Measurements from ENCODE around the gene MGRN1.

MGRN1 gene

DNA sequence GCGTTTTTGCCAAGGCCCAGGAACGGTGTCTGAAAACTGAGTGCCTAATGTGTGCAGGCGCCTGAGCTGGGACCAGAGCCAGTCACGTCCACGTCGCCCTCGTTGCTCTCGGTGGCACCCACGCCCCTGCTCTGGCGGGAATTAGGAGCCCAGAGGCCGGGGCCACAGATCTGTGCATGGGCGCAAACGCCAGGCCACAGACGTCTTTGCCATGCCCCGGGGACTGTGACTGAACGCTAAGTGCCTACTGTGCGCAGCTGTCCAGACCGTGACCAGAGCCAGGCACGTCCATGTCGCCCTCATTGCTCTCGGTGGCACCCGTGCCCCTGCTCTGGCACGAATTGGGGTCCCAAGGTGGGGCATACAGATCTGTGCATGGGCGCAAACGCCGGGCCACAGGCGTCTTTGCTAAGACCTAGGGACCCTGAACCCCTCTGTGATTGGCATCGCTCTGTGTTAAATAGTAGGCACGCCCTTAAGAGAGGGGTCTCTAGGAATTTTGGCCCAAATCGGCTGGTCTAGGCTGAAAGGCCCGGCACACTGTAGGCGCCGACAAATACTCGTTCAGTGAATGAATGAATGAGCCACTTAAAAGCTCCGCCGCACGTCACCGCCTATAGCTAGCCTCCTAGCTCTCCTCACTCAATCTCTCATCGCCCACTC lies 9.1 kb upstream of the MGRN1 start:
- H3K27ac ChIP-seq (ENCODE audit: low read length), result peak overlapping the region; percentile 72
- H3K27me3 ChIP-seq (ENCODE audit: insufficient read depth, low read length), result no peaks in the 10 kb centered on the region
- no peaks in the 10 kb centered on the region for H3K36me3 ChIP-seq (ENCODE audit: insufficient read depth, low read depth, low read length)
- H3K4me3 ChIP-seq (ENCODE audit: low read length), result peak overlapping the region; percentile 94; the same call in 1 of the 2 replicates
- no peaks in the 10 kb centered on the region for H3K9me3 ChIP-seq (ENCODE audit: insufficient read depth, low read depth, low read length)
- H3K4me1 ChIP-seq (ENCODE audit: insufficient read depth, low read length), result peaks cover 14% of the 10 kb centered on the region
- peak overlapping the region; percentile 94 for H3K9ac ChIP-seq (ENCODE audit: low read depth, low read length)

DNA sequence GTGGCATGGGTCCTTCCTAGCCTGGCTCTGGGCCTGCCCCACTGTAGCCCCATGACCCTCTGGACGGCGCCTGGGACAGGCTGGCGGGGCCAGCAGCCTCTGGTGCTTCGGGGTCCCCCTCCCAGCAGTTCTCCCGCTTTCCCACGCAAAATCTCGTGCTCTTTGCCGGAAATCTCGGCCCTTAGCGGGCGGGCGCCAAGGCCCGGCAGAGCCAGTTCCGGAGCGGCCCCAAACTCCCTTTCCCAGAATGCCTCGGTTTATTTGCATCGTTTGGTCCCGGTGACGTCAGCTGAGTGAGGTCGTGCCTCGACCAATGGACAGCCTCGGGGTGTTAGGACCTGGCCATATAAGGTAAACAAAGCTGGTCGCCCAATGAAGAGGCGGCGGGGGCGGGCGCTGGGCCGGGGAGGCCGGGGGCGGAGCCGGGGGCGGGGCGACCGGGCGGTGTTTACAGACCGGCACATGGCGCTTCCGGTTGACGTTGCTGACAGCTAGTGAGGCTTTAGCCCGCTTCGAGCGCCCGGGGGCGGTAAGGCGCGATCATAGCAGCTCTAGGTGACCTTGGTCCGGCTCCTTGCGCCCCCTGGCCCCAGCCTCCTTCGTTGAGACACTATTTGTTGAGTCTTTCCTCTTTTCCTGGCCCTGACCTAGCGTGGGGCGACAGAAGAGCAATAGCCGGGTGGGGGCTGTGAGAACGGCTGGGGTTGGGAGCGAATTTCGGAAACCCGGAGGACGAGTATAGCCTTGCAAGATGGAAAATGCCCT lies 8.4 kb upstream of the MGRN1 start:
- Histone ChIP-seq H3K4me3 (ENCODE audit: low read length) (peak overlapping the region; percentile 70), H3K27ac (ENCODE audit: low read length) (peak overlapping the region; percentile 91), H3K36me3 (ENCODE audit: insufficient read depth, low read depth, low read length) (no peaks in the 10 kb centered on the region), H3K4me1 (ENCODE audit: insufficient read depth, low read length) (peaks cover 14% of the 10 kb centered on the region), H3K9me3 (ENCODE audit: insufficient read depth, low read depth, low read length) (no peaks in the 10 kb centered on the region), H3K27me3 (ENCODE audit: insufficient read depth, low read length) (no peaks in the 10 kb centered on the region), H3K9ac (ENCODE audit: low read depth, low read length) (peak overlapping the region; percentile 97)

DNA sequence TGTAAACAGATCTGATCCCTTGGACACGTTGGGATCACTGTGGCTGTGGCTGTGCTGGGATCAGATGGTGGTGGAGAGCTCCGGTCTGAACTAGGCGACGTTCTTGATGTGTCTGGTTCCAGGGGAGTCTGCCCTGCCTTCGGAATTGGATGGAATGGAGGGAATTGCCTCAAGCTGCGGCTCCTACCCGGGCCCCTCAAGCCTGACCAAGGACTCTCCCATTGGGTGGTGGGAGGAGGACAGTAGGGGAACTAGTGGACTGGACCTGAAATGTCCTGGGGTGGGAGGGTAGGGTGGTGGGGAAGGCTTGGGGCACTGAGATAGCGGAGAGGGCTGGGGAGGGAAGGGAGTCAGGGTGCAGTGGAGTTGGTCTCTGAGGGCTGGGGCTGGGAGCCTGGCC lies 6.7 kb upstream of the MGRN1 start:
- H3K4me3 ChIP-seq (ENCODE audit: low read length), result no peak overlapping the region
- H3K27ac ChIP-seq (ENCODE audit: low read length), result peak overlapping the region; percentile 65
- H3K9ac ChIP-seq (ENCODE audit: low read depth, low read length), result peak overlapping the region; percentile 97; the same call in 1 of the 2 replicates
- H3K4me1 ChIP-seq (ENCODE audit: insufficient read depth, low read length), result peaks cover 13% of the 10 kb centered on the region
- H3K27me3 ChIP-seq (ENCODE audit: insufficient read depth, low read length), result no peaks in the 10 kb centered on the region
- H3K36me3 ChIP-seq (ENCODE audit: insufficient read depth, low read depth, low read length), result no peaks in the 10 kb centered on the region
- no peaks in the 10 kb centered on the region for H3K9me3 ChIP-seq (ENCODE audit: insufficient read depth, low read depth, low read length)

DNA sequence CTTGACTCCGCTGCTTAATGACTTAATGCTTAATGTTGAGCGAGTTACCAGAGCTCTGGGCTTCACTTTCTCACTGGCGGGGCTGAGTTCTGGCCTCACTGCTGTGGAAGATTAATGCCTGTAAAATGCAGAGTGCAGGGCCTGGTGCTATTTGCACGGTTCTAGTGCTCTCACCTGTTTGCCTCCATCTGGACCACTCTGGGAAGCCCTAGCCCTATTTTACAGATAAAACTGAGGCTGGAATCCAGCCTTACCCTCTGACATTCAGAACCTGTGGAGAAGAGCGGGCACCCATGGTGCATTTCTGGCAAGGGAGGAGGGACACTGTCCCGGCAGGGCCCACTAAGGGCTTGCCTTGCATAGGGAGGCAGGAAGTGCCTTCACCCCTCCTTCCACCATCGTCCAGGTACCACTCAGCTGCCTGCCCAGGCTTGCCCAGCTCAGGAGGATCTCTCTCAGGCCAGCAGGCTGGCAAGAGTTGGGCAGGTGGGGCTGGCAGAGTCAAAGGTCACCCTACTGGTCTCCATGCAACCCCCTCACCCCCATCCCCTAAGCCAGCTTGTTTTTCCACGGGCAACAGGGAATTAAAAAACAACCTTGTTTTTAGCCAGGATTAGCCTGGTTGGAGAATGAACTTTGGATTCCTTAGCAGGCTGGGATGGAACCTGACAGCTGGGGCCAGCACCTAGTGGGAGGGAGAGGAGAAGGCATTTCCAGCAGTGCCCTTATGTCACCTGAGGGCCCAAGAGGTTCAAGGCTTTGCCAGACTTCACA lies 5.8 kb upstream of the MGRN1 start:
- H3K27ac ChIP-seq (ENCODE audit: low read length), result no peak overlapping the region
- no peaks in the 10 kb centered on the region for H3K9me3 ChIP-seq (ENCODE audit: insufficient read depth, low read depth, low read length)
- no peak overlapping the region for H3K4me3 ChIP-seq (ENCODE audit: low read length)
- peaks cover 6% of the 10 kb centered on the region; the same call in 1 of the 2 replicates for H3K4me1 ChIP-seq (ENCODE audit: insufficient read depth, low read length)
- no peak overlapping the region; the same call in 1 of the 2 replicates for H3K9ac ChIP-seq (ENCODE audit: low read depth, low read length)
- H3K36me3 ChIP-seq (ENCODE audit: insufficient read depth, low read depth, low read length), result no peaks in the 10 kb centered on the region
- H3K27me3 ChIP-seq (ENCODE audit: insufficient read depth, low read length), result no peaks in the 10 kb centered on the region

DNA sequence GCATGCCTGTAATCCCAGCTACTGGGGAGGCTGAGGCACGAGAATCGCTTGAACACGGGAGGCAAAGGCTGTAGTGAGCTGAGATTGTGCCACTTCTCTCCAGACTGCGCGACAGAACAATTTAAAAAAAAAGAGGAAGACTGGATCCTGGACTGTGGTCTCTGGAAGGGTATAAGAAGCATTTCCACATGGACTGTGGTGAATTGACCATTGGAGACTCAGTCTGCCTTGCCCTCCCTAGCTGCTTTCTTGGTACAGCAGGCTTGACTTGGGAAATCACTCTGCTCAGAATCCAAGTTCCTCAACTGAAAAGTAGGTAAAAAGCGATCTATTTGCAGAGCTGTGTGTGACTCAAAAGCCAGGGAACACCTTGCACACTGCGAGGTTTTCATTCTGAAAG lies 1.0 kb upstream of the MGRN1 start:
- Histone ChIP-seq H3K9me3 (ENCODE audit: insufficient read depth, low read depth, low read length) (no peaks in the 10 kb centered on the region), H3K27me3 (ENCODE audit: insufficient read depth, low read length) (no peaks in the 10 kb centered on the region), H3K4me1 (ENCODE audit: insufficient read depth, low read length) (0 out of 2 replicates have a peak, but pooled peaks cover 6% of the 10 kb centered on the region), H3K9ac (ENCODE audit: low read depth, low read length) (no peak overlapping the region), H3K27ac (ENCODE audit: low read length) (no peak overlapping the region), H3K4me3 (ENCODE audit: low read length) (no peak overlapping the region), H3K36me3 (ENCODE audit: insufficient read depth, low read depth, low read length) (0 out of 2 replicates have a peak, but pooled peaks cover 6% of the 10 kb centered on the region)

DNA sequence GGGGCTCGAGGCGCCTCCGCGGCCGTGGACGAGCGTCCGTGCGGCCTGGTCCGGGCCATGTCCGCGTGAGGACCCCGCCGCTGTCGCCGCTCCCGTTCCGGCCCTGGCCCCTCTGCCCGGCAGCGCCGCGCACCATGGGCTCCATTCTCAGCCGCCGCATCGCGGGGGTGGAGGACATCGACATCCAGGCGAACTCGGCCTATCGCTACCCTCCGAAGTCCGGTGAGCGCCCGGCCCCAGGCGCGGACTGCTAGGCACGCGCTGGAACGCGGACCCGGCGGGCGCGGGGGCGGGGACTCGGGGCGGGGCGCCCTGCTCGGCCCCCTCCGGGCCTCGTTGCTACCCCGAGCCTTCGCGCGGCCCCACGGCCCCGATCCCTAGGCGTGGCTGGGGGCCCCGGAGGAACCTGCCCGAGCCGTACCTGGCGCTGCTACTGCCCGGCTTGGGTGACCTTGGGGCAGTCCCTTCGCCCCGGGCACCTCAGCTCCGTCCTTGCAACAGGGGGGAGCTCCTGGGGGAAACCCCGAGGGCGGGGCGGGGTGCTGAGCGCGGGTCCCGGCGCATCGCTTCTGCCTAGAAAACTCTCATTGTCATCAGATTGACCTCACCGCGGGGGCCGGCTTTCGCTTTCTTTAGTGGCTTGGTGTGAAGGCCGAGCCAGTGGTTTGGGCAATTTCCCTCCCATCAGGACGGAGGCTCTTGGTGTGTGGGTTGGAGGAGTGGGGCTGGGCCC lies 367 bp downstream of the MGRN1 start:
- 0 out of 2 replicates have a peak, but pooled peaks cover 6% of the 10 kb centered on the region for H3K4me1 ChIP-seq (ENCODE audit: insufficient read depth, low read length)
- no peaks in the 10 kb centered on the region for H3K27me3 ChIP-seq (ENCODE audit: insufficient read depth, low read length)
- no peaks in the 10 kb centered on the region for H3K9me3 ChIP-seq (ENCODE audit: insufficient read depth, low read depth, low read length)
- H3K9ac ChIP-seq (ENCODE audit: low read depth, low read length), result peak overlapping the region; percentile 90
- H3K4me3 ChIP-seq (ENCODE audit: low read length), result peak overlapping the region; percentile 97
- H3K36me3 ChIP-seq (ENCODE audit: insufficient read depth, low read depth, low read length), result 0 out of 2 replicates have a peak, but pooled peaks cover 6% of the 10 kb centered on the region
- peak overlapping the region; percentile 27 for H3K27ac ChIP-seq (ENCODE audit: low read length)

DNA sequence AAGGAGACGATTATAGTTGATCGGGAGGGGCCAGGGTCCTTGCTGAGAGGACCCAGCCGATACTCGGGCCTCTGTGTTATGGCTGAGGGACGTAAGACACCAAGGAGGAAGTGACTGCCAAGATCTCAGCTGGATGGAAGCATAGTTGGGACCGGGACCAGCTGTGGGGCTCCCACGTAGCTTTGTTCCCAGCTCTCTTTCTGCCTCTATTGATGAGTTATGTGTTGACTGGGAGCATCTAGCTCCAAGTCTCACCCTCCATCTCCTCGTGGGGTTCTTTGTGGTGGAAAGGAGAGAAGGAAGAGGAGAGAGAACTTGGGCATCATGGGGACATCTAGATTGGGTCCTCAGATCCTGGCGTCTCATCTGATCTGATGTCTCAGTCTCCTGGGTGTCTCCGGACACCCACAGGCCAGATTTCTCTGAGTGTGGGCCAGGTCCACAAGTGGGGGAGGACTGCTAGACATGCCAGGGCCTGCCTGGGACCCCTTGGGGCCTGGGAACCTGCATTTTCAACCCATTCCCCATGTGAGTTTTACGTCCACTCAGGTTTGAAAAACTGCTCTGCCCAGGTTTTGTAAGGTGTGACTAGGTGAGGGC lies 1.0 kb downstream of the MGRN1 start:
- Histone ChIP-seq H3K36me3 (ENCODE audit: insufficient read depth, low read depth, low read length) (0 out of 2 replicates have a peak, but pooled peaks cover 6% of the 10 kb centered on the region), H3K27me3 (ENCODE audit: insufficient read depth, low read length) (no peaks in the 10 kb centered on the region), H3K27ac (ENCODE audit: low read length) (peak overlapping the region; percentile 27), H3K9me3 (ENCODE audit: insufficient read depth, low read depth, low read length) (no peaks in the 10 kb centered on the region), H3K4me1 (ENCODE audit: insufficient read depth, low read length) (0 out of 2 replicates have a peak, but pooled peaks cover 6% of the 10 kb centered on the region), H3K4me3 (ENCODE audit: low read length) (peak overlapping the region; percentile 97), H3K9ac (ENCODE audit: low read depth, low read length) (peak overlapping the region; percentile 90)

DNA sequence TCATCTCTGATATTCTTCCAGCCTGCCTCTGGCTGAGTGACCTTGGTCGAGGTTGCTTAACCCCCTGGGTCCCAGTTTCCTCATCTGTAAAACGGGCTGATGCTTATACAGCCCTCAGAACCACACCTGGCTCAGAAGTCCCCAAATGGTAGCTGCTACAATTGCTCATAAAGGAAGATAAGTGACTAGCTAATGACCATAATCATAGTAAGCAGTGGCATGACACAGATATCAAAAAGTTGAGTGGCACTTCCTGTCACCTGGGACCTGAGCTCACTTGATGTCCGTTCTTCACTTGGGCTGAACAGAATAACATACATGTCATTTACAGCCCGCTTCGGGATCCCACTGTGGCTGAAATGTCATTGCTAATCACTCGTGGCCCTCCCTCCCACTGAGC lies 1.8 kb downstream of the MGRN1 start:
- Histone ChIP-seq H3K4me1 (ENCODE audit: insufficient read depth, low read length) (0 out of 2 replicates have a peak, but pooled peaks cover 6% of the 10 kb centered on the region), H3K9ac (ENCODE audit: low read depth, low read length) (no peak overlapping the region), H3K27ac (ENCODE audit: low read length) (no peak overlapping the region), H3K4me3 (ENCODE audit: low read length) (peak overlapping the region; percentile 97; the same call in 1 of the 2 replicates), H3K9me3 (ENCODE audit: insufficient read depth, low read depth, low read length) (peaks cover 4% of the 10 kb centered on the region), H3K36me3 (ENCODE audit: insufficient read depth, low read depth, low read length) (0 out of 2 replicates have a peak, but pooled peaks cover 6% of the 10 kb centered on the region), H3K27me3 (ENCODE audit: insufficient read depth, low read length) (no peaks in the 10 kb centered on the region)

DNA sequence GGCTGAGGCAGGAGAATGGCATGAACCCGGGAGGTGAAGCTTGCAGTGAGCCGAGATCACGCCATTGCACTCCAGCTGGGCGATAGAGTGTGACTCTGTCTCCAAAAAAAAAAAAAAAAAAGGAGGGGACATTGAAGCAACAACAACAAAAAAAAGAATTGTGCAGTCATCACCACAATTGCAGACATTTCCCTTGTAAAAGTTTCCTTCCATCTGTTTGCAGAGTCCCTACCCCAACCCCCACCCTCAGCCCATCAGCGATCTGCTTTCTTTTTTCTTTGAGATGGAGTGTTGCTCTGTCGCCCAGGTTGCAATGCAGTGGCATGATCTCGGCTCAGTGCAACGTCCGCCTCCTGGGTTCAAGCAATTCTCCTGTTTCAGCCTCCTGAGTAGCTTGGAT lies 3.7 kb downstream of the MGRN1 start:
- 0 out of 2 replicates have a peak, but pooled peaks cover 6% of the 10 kb centered on the region for H3K36me3 ChIP-seq (ENCODE audit: insufficient read depth, low read depth, low read length)
- no peak overlapping the region for H3K4me3 ChIP-seq (ENCODE audit: low read length)
- no peaks in the 10 kb centered on the region for H3K27me3 ChIP-seq (ENCODE audit: insufficient read depth, low read length)
- 0 out of 2 replicates have a peak, but pooled peaks cover 6% of the 10 kb centered on the region for H3K4me1 ChIP-seq (ENCODE audit: insufficient read depth, low read length)
- peaks cover 8% of the 10 kb centered on the region for H3K9me3 ChIP-seq (ENCODE audit: insufficient read depth, low read depth, low read length)
- no peak overlapping the region for H3K27ac ChIP-seq (ENCODE audit: low read length)
- H3K9ac ChIP-seq (ENCODE audit: low read depth, low read length), result no peak overlapping the region

DNA sequence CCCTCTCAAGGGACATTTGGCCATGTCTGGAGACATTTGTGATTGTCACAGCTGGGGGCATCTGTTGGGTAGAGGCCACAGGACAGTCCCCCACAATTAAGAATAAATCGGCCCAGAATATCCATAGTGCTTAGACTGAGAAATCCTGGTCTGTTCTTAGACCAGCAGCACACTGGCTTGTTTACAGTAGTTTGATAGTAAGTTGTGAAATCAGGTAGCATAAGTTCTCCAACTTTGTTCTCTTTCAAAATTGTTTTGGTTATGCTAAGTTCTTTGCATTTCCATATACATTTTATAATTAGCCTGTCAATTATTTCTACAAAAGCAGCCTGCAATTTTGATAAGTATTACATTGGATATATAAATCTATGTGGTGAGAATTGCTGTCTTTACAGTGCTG lies 6.8 kb downstream of the MGRN1 start:
- Histone ChIP-seq H3K27me3 (ENCODE audit: insufficient read depth, low read length) (no peaks in the 10 kb centered on the region), H3K9ac (ENCODE audit: low read depth, low read length) (no peak overlapping the region), H3K36me3 (ENCODE audit: insufficient read depth, low read depth, low read length) (peaks cover 13% of the 10 kb centered on the region; the same call in 1 of the 2 replicates), H3K9me3 (ENCODE audit: insufficient read depth, low read depth, low read length) (peaks cover 8% of the 10 kb centered on the region), H3K27ac (ENCODE audit: low read length) (no peak overlapping the region), H3K4me3 (ENCODE audit: low read length) (no peak overlapping the region), H3K4me1 (ENCODE audit: insufficient read depth, low read length) (no peaks in the 10 kb centered on the region)
